Measurements from ENCODE around the gene SIAH1.

GRCh38 chr16:48371393-48371780 is 13.8 kb downstream of the SIAH1 start:
- no peak for TF ChIP-seq CTCF (IDR thresholded peaks at IDR 0.05; ENCODE audit: insufficient read depth, low read depth, low read length)
- TF ChIP-seq EZH2 (IDR thresholded peaks at IDR 0.05; ENCODE audit: insufficient read depth, low read length) = no peak
